SK-N-SH (cell line): ENCODE results near the gene PODNL1. TPM values are rescaled to one million over a fixed set of nuclear protein-coding genes. Genes with fewer than 3 reads are reported as not detected.

Experiments
- CTCF ChIA-PET: fragments of 300-600, 350-600 bp; formaldehyde crosslinking; extraction: SDS; loops from one replicate; lab custom pipeline; 2021; lab: Yijun Ruan, JAX
- POLR2A ChIA-PET: fragments of 350-600 bp; sonication (Branson Sonifier 250); formaldehyde crosslinking; extraction: SDS; loops from one replicate; lab custom pipeline; 2020; ENCODE audit warnings: antibody characterized with exemption, inconsistent platforms; lab: Yijun Ruan, JAX
- DNase-seq: peaks from one replicate; pipeline ENCODE4 v3.0.0; 2012
- H2AFZ ChIP-seq: fragments of 200-600 bp; sonication (generic); 2 replicates; pipeline ENCODE4 v1.8.1; 2016; ENCODE audit warnings: antibody characterized with exemption, mild to moderate bottlenecking, low read depth
- H3F3A ChIP-seq: fragments of 200-600 bp; sonication (generic); replicated peaks from 2 replicates; pipeline ENCODE3; 2016; ENCODE audit warnings: antibody characterized with exemption, mild to moderate bottlenecking; ENCODE audit not compliant: insufficient read depth
- H3K27ac ChIP-seq, 2 experiments: fragments of 200-500 bp in 1 of 2; fragments of 200-600 bp in 1 of 2; sonication (Bioruptor generic) in 1 of 2; sonication (generic), shearing (Covaris generic) in 1 of 2; 2 replicates each; pipeline versions ENCODE4 v1.5.1 to v1.6.1; 2014 to 2016; ENCODE audit warnings: low read depth in 2 of 2, inconsistent platforms in 1 of 2, low read length in 1 of 2, mild to moderate bottlenecking in 1 of 2, mixed read lengths in 1 of 2
- H3K27me3 ChIP-seq: fragments of 200-600 bp; sonication (generic), shearing (Covaris generic); 2 replicates; pipeline ENCODE4 v1.6.1; 2016; ENCODE audit warnings: mixed run types; ENCODE audit not compliant: insufficient read depth
- H3K36me3 ChIP-seq, 2 experiments: fragments of 200-500 bp in 1 of 2; fragments of 200-600 bp in 1 of 2; sonication (Bioruptor generic) in 1 of 2; sonication (generic) in 1 of 2; replicated peaks in 1 of 2; 2 replicates each; pipeline versions ENCODE3 to v1.5.1; 2014 to 2016; ENCODE audit warnings: low read length in 1 of 2, mild to moderate bottlenecking in 1 of 2; ENCODE audit not compliant: insufficient read depth in 2 of 2, control insufficient read depth in 1 of 2
- H3K4me1 ChIP-seq, 2 experiments: fragments of 200-500 bp in 1 of 2; fragments of 200-600 bp in 1 of 2; sonication (Bioruptor generic) in 1 of 2; sonication (generic), shearing (Covaris generic) in 1 of 2; 2 replicates each; pipeline versions ENCODE4 v1.5.1 to v1.6.1; 2014 to 2016; ENCODE audit warnings: low read depth in 1 of 2, low read length in 1 of 2, mixed run types in 1 of 2; ENCODE audit not compliant: insufficient read depth in 2 of 2, control insufficient read depth in 1 of 2
- H3K4me2 ChIP-seq: fragments of 200-600 bp; sonication (generic), shearing (Covaris generic); 2 replicates; pipeline ENCODE4 v1.6.1; 2017; ENCODE audit warnings: mixed run types
- H3K4me3 ChIP-seq, 2 experiments: fragments of 200-500 bp in 1 of 2; fragments of 200-600 bp in 1 of 2; sonication (Bioruptor generic) in 1 of 2; sonication (generic), shearing (Covaris generic) in 1 of 2; 2 replicates each; pipeline versions ENCODE4 v1.5.1 to v1.8.1; 2014 to 2016; ENCODE audit warnings: low read depth in 2 of 2, inconsistent platforms in 1 of 2, low read length in 1 of 2, mild to moderate bottlenecking in 1 of 2, mixed read lengths in 1 of 2, moderate library complexity in 1 of 2
- H3K79me2 ChIP-seq: fragments of 200-600 bp; sonication (generic); 2 replicates; pipeline ENCODE4 v1.8.1; 2017; ENCODE audit warnings: mild to moderate bottlenecking; ENCODE audit not compliant: insufficient read depth
- H3K9ac ChIP-seq: fragments of 200-600 bp; sonication (generic); 2 replicates; pipeline ENCODE4 v1.6.1; 2017; ENCODE audit warnings: mixed run types
- H3K9me2 ChIP-seq: fragments of 200-600 bp; sonication (generic); 2 replicates; pipeline ENCODE4 v1.6.1; 2017; ENCODE audit warnings: mixed run types
- H3K9me3 ChIP-seq: fragments of 200-600 bp; sonication (generic); 2 replicates; pipeline ENCODE4 v1.6.1; 2017; ENCODE audit warnings: mixed run types, mild to moderate bottlenecking, moderate library complexity
- H4K20me1 ChIP-seq: fragments of 200-600 bp; sonication (generic); 2 replicates; pipeline ENCODE4 v1.6.1; 2017; ENCODE audit warnings: mild to moderate bottlenecking, mixed run types; ENCODE audit not compliant: insufficient read depth
- ELF1 ChIP-seq: IDR thresholded peaks from 2 replicates; pipeline ENCODE4 v1.4.0; 2012
- EZH2phosphoT487 ChIP-seq: fragments of 200-600 bp; sonication (generic); IDR thresholded peaks from 2 replicates; pipeline ENCODE4 v1.6.1; 2017; ENCODE audit warnings: low read depth, mixed run types, mild to moderate bottlenecking, antibody characterized with exemption, moderate library complexity, borderline replicate concordance
- FOSL2 ChIP-seq: IDR thresholded peaks from 2 replicates; pipeline ENCODE4 v1.4.0; 2012; ENCODE audit warnings: low read depth, mild to moderate bottlenecking, moderate library complexity, borderline replicate concordance
- FOXM1 ChIP-seq: IDR thresholded peaks from 2 replicates; pipeline ENCODE4 v1.4.0; 2012; ENCODE audit warnings: low read depth, mild to moderate bottlenecking
- GABPA ChIP-seq: IDR thresholded peaks from 2 replicates; pipeline ENCODE4 v1.4.0; 2012; ENCODE audit warnings: low read depth, mild to moderate bottlenecking
- MEF2A ChIP-seq: IDR thresholded peaks from 2 replicates; pipeline ENCODE4 v1.4.0; 2012; ENCODE audit warnings: low read depth, borderline replicate concordance
- NRF1 ChIP-seq: IDR thresholded peaks from 2 replicates; pipeline ENCODE4 v1.6.1; 2012; ENCODE audit warnings: low read depth, mild to moderate bottlenecking, low read length
- RAD21 ChIP-seq: IDR thresholded peaks from 2 replicates; pipeline ENCODE4 v1.6.1; 2012; ENCODE audit warnings: mild to moderate bottlenecking, low read length
- RCOR1 ChIP-seq: fragments of 150-350 bp; IDR thresholded peaks from 2 replicates; pipeline ENCODE4 v1.6.1; 2017; ENCODE audit warnings: antibody characterized with exemption, low read length
- RFX5 ChIP-seq: IDR thresholded peaks from 2 replicates; pipeline ENCODE4 v1.6.1; 2012; ENCODE audit warnings: mild to moderate bottlenecking, improper control_type of control experiment, low read length
- SMC3 ChIP-seq: IDR thresholded peaks from 2 replicates; pipeline ENCODE4 v1.6.1; 2012; ENCODE audit warnings: low read depth, low read length, improper control_type of control experiment
- TAF1 ChIP-seq: IDR thresholded peaks from 2 replicates; pipeline ENCODE4 v1.6.1; 2012; ENCODE audit warnings: low read depth, mild to moderate bottlenecking, low read length, moderate library complexity, borderline replicate concordance
- TCF12 ChIP-seq: IDR thresholded peaks from 2 replicates; pipeline ENCODE4 v1.4.0; 2012
- TEAD4 ChIP-seq: IDR thresholded peaks from 2 replicates; pipeline ENCODE4 v1.4.0; 2012; ENCODE audit warnings: mild to moderate bottlenecking, borderline replicate concordance; ENCODE audit not compliant: insufficient read depth
- WGBS: methylation state at CpG from one replicate; pipeline ENCODE4 v1.1.6; 2017; ENCODE audit warnings: low lambda C conversion rate; 5-methylcytosine and 5-hydroxymethylcytosine counted together
- polyA plus RNA-seq, 3 experiments: library from polyadenylated mRNA; depleted of rRNA; stranded (reverse); fragments of >200 nt; gene quantifications; 2 replicates each; pipeline ENCODE4 v1.2.3, GENCODE V29; 2012
- TF ChIP-seq, protein P1 (sequence below): fragments of 150-350 bp; IDR thresholded peaks from 2 replicates; pipeline ENCODE4 v1.6.1; 2016; ENCODE audit warnings: mild to moderate bottlenecking, low read depth, low read length
- TF ChIP-seq, protein P2 (sequence below): IDR thresholded peaks from 2 replicates; pipeline ENCODE4; 2012
- TF ChIP-seq, protein P3 (sequence below): IDR thresholded peaks from 2 replicates; pipeline ENCODE4 v1.6.1; 2012; ENCODE audit warnings: mild to moderate bottlenecking, low read depth, low read length, moderate library complexity
- TF ChIP-seq, protein P4 (sequence below): IDR thresholded peaks from 2 replicates; pipeline ENCODE4 v1.4.0; 2012; ENCODE audit warnings: low read depth

The PODNL1 gene
- polyA plus RNA-seq, 1 of the 3 experiments (the other 2 are of a cell fraction), result 7.5 TPM

DNA sequence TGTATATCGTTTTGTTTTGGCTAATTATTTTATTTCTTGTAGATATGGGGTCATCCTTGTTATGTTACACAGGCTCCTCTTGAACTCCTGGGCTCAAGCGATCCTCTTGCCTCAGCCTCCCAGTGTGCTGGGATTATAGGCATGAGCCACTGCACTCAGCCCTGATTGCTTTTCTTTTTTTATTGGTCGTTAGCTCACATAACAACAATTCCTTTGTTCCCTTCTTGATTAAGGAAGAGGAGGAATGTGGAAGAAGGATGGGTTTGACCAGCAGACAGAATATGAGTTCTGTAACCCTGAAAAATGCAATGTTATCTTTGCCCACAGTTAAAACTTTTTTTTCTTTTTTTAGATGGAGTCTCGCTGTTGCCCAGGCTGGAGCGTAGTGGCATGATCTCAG is 43.7 kb downstream of the PODNL1 start:
- Histone ChIP-seq H3K4me2 (no peak overlapping the region), H3K36me3 (no peaks in the 10 kb centered on the region), H4K20me1 (no peaks in the 10 kb centered on the region), H3K27me3 (no peaks in the 10 kb centered on the region), H3K27ac (no peak overlapping the region), H3K9me2 (no peaks in the 10 kb centered on the region), H3K9me3 (no peaks in the 10 kb centered on the region), H3K9ac (no peak overlapping the region), H3F3A (no peaks in the 10 kb centered on the region), H3K4me1 (no peaks in the 10 kb centered on the region), H3K4me3 (no peak overlapping the region), H2AFZ (no peak overlapping the region), H3K79me2 (no peaks in the 10 kb centered on the region)
- ChIA-PET CTCF (interaction anchor here (1.1 kb wide), 1 partner anchor 11 kb away, joined by 3 read pairs; the partner anchor contains the start of genes BRME1 and CC2D1A), POLR2A (no interaction called here)
- WGBS, result 77% methylated on average over 5 of the region's 5 CpGs
- DNase-seq, result no peak
- no peak for TF ChIP-seq EZH2phosphoT487
- TF ChIP-seq SMC3, result no peak
- TF ChIP-seq ELF1, result no peak

DNA sequence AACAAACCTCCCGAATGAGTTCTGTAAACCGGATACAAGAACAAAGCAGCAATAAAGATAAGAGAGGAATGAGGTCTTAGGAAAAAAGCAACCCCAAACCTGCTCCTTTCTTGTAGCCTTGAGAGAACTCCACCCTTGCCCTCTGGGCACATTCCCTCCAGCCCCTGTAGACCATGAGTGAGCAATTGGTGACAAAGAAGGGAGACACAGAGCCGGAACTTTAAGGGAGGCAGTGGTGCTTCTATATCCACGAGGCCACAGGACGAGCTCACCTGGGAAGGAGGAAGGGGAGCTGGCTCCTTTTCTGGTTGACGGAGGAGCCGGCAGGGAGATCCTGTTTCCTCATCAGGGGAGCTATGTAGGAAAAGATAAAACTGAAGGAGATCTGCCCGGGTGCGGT is 45.3 kb downstream of the PODNL1 start:
- H3K27ac ChIP-seq, result no peak overlapping the region
- no peak overlapping the region for H3K4me2 ChIP-seq
- H3K27me3 ChIP-seq, result no peaks in the 10 kb centered on the region
- no peaks in the 10 kb centered on the region for H3K79me2 ChIP-seq
- H3K9me2 ChIP-seq, result no peaks in the 10 kb centered on the region
- DNase-seq, result no peak
- no peaks in the 10 kb centered on the region for H3K9me3 ChIP-seq
- no peaks in the 10 kb centered on the region for H3K4me1 ChIP-seq
- no peaks in the 10 kb centered on the region for H3K36me3 ChIP-seq
- no peak overlapping the region for H2AFZ ChIP-seq
- H3K4me3 ChIP-seq, result no peak overlapping the region
- ChIA-PET CTCF (interaction anchor here (0.6 to 3.8 kb wide), 3 partner anchors 12 to 23 kb away, joined by 3 to 11 read pairs (median 3); no protein-coding TSS in a partner anchor), POLR2A (no interaction called here)
- 78% methylated on average over 9 of the region's 9 CpGs for WGBS
- no peak overlapping the region for H3K9ac ChIP-seq
- TF ChIP-seq SMC3 (no peak), RFX5 (no peak), GABPA (no peak), RAD21 (no peak), TCF12 (no peak), ELF1 (no peak), FOSL2 (no peak), TAF1 (no peak), TEAD4 (no peak), RCOR1 (no peak), MEF2A (no peak), FOXM1 (no peak), NRF1 (no peak)
- TF ChIP-seq, protein P1, sequence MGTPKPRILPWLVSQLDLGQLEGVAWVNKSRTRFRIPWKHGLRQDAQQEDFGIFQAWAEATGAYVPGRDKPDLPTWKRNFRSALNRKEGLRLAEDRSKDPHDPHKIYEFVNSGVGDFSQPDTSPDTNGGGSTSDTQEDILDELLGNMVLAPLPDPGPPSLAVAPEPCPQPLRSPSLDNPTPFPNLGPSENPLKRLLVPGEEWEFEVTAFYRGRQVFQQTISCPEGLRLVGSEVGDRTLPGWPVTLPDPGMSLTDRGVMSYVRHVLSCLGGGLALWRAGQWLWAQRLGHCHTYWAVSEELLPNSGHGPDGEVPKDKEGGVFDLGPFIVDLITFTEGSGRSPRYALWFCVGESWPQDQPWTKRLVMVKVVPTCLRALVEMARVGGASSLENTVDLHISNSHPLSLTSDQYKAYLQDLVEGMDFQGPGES, result no peak
- TF ChIP-seq, protein P2, sequence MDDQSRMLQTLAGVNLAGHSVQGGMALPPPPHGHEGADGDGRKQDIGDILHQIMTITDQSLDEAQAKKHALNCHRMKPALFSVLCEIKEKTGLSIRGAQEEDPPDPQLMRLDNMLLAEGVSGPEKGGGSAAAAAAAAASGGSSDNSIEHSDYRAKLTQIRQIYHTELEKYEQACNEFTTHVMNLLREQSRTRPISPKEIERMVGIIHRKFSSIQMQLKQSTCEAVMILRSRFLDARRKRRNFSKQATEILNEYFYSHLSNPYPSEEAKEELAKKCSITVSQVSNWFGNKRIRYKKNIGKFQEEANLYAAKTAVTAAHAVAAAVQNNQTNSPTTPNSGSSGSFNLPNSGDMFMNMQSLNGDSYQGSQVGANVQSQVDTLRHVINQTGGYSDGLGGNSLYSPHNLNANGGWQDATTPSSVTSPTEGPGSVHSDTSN, result no peak
- TF ChIP-seq, protein P3, sequence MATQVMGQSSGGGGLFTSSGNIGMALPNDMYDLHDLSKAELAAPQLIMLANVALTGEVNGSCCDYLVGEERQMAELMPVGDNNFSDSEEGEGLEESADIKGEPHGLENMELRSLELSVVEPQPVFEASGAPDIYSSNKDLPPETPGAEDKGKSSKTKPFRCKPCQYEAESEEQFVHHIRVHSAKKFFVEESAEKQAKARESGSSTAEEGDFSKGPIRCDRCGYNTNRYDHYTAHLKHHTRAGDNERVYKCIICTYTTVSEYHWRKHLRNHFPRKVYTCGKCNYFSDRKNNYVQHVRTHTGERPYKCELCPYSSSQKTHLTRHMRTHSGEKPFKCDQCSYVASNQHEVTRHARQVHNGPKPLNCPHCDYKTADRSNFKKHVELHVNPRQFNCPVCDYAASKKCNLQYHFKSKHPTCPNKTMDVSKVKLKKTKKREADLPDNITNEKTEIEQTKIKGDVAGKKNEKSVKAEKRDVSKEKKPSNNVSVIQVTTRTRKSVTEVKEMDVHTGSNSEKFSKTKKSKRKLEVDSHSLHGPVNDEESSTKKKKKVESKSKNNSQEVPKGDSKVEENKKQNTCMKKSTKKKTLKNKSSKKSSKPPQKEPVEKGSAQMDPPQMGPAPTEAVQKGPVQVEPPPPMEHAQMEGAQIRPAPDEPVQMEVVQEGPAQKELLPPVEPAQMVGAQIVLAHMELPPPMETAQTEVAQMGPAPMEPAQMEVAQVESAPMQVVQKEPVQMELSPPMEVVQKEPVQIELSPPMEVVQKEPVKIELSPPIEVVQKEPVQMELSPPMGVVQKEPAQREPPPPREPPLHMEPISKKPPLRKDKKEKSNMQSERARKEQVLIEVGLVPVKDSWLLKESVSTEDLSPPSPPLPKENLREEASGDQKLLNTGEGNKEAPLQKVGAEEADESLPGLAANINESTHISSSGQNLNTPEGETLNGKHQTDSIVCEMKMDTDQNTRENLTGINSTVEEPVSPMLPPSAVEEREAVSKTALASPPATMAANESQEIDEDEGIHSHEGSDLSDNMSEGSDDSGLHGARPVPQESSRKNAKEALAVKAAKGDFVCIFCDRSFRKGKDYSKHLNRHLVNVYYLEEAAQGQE, result no peak
- TF ChIP-seq, protein P4, sequence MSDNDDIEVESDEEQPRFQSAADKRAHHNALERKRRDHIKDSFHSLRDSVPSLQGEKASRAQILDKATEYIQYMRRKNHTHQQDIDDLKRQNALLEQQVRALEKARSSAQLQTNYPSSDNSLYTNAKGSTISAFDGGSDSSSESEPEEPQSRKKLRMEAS, result no peak
- no peaks in the 10 kb centered on the region for H4K20me1 ChIP-seq
- H3F3A ChIP-seq, result no peaks in the 10 kb centered on the region
